Kidney (tissue), 14 donors: Measurements from ENCODE around the gene PCDHA12. TPM values are rescaled to one million over a fixed set of nuclear protein-coding genes. Genes with fewer than 3 reads are reported as not detected.
"Not testable (repeated sequence)": the region's sequence is repeated elsewhere in the genome, so short reads cannot be mapped to it uniquely, and the experiment has no call there.

ENCODE experiments used
- DNase-seq, 5 donors: peaks; one replicate each; pipeline ENCODE4 v3.0.0-alpha.2; 2013 to 2020
- FAIRE-seq: peaks from 2 replicates; lab custom pipeline; 2012; peaks lifted over from hg19 to GRCh38; lab: Jason Lieb, UNC
- H3K27ac ChIP-seq, 2 donors: one replicate each; pipeline ENCODE4 v1.7.0; 2013; ENCODE audit warnings: low read depth in 2 of 2, low read length in 2 of 2, inconsistent platforms in 1 of 2
- H3K27me3 ChIP-seq: one replicate; pipeline ENCODE4 v1.7.1; 2013; ENCODE audit warnings: low read length, inconsistent platforms; ENCODE audit not compliant: control insufficient read depth, insufficient read depth
- H3K36me3 ChIP-seq, 3 donors: one replicate each; pipeline versions ENCODE4 v1.7.0 to v1.7.1; 2013; ENCODE audit warnings: low read length in 3 of 3, control low read depth in 1 of 3, inconsistent platforms in 1 of 3; ENCODE audit not compliant: insufficient read depth in 3 of 3, control insufficient read depth in 2 of 3
- H3K4me1 ChIP-seq, 3 donors: one replicate each; pipeline versions ENCODE4 v1.7.0 to v1.7.1; 2013; ENCODE audit warnings: low read length in 3 of 3, inconsistent platforms in 1 of 3, low read depth in 1 of 3; ENCODE audit not compliant: control insufficient read depth in 2 of 3, insufficient read depth in 2 of 3
- H3K4me3 ChIP-seq, 3 donors: one replicate each; pipeline versions ENCODE4 v1.7.0 to v1.8.1; 2013; ENCODE audit warnings: low read length in 3 of 3, control low read depth in 1 of 3, inconsistent platforms in 1 of 3
- H3K9ac ChIP-seq, 3 donors: one replicate each; pipeline versions ENCODE4 v1.7.0 to v1.7.1; 2013; ENCODE audit warnings: low read length in 3 of 3, control low read depth in 1 of 3, inconsistent platforms in 1 of 3
- H3K9me3 ChIP-seq, 3 donors: one replicate each; pipeline versions ENCODE4 v1.7.0 to v1.7.1; 2013; ENCODE audit warnings: low read length in 3 of 3, control low read depth in 1 of 3, inconsistent platforms in 1 of 3; ENCODE audit not compliant: control insufficient read depth in 2 of 3, insufficient read depth in 1 of 3
- CTCF ChIP-seq: IDR thresholded peaks from 3 replicates; pipeline ENCODE4 v1.5.1; 2012; ENCODE audit warnings: mild to moderate bottlenecking, moderate library complexity, borderline replicate concordance; ENCODE audit not compliant: insufficient read depth; ENCODE audit errors: extremely low read depth
- intact Hi-C: fragments of 100-400 bp; cut with DNase I; formaldehyde crosslinking; loops from one replicate; pipeline ENCODE4 v1.11.1; 2022
- polyA plus RNA-seq: library from polyadenylated mRNA; stranded (reverse); fragments of 350-450 nt; fragmentation: Illumina TruSeq; extraction: RNeasy Lipid Tissue Mini Kit (QIAGEN cat#74804); gene quantifications from one replicate; pipeline ENCODE4 v1.2.3, GENCODE V29; 2014; ENCODE audit warnings: low read depth, low replicate concordance; ENCODE audit not compliant: insufficient read depth
- total RNA-seq: library from RNA; stranded (reverse); fragmentation: NEBNext Ultra II Directional; extraction: Animal tissue kit (Norgen Biotek cat#: 25700); gene quantifications from one replicate; pipeline ENCODE4 v1.2.1, GENCODE V29; 2021
- donor health status: control.
- donor health status: control.
- donor health status: control.
- donor health status: control.
- donor health status: control.
- donor health status: DM: yes; HTN: yes; CAD: no.
- donor health status: Normal renal cell carcinoma (clear cell type).

Gene PCDHA12
- total and polyA plus RNA-seq, 2 donors from 2014 or later: 1.1 to 5.2 TPM

DNA sequence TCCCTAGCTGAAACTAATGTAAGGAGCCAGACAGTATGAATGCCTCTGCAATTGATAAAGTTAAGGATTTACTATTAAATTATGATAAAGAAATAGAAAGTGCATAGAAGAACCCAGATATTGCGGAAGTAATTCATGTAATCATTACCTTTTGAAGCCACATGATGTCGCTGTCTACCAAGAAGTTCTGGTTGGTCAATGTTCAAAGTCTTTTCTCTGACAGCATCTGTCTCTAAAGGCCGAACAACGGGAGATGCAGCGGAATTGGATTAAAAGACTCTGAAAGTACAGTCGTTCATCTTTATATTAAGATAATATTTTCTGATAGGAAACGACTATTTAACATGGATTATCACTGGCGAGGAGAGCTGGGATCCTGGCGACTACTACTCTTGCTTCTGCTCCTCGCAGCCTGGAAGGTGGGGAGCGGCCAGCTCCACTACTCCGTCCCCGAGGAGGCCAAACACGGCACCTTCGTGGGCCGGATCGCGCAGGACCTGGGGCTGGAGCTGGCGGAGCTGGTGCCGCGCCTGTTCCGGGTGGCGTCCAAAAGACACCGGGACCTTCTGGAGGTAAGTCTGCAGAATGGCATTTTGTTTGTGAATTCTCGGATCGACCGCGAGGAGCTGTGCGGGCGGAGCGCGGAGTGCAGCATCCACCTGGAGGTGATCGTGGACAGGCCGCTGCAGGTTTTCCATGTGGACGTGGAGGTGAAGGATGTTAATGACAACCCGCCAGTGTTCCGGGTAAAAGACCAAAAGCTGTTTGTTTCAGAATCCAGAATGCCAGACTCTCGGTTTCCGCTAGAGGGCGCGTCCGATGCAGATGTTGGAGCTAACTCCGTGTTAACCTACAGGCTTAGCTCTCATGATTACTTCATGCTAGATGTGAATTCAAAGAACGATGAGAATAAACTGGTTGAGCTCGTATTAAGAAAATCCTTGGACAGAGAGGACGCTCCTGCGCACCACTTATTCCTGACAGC lies 33.8 kb upstream of the PCDHA12 start, which contains the start of gene PCDHA8:
TSS of gene PCDHA8 (plus strand) at position 210 of the 985 bp plus-strand sequence. CDS start at position 345, 135 bp downstream.
- no peak for DNase-seq
- intact Hi-C loops: no loop called here
- no peaks in the 10 kb centered on the region for H3K27me3 ChIP-seq

DNA sequence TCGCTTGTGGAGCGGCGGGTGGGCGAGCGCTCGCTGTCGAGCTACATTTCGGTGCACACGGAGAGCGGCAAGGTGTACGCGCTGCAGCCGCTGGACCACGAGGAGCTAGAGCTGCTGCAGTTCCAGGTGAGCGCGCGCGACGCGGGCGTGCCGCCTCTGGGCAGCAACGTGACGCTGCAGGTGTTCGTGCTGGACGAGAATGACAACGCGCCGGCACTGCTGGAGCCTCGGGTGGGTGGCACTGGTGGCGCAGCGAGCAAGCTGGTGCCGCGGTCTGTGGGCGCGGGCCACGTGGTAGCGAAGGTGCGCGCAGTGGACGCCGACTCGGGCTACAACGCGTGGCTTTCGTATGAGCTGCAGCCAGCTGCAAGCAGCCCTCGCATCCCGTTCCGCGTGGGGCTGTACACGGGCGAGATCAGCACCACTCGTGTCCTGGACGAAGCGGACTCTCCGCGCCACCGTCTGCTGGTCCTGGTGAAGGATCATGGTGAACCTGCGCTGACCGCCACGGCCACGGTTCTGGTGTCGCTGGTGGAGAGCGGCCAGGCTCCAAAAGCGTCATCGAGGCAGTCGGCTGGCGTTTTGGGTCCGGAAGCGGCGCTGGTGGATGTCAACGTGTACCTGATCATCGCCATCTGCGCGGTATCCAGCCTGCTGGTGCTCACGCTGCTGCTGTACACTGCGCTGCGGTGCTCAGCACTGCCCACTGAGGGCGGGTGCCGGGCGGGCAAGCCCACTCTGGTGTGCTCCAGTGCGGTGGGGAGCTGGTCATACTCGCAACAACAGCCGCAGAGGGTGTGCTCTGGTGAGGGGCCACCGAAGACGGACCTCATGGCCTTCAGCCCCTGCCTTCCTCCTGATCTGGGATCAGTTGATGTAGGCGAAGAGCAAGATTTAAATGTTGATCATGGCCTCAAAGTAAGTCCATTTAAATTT lies 32.0 kb upstream of the PCDHA12 start:
- no peak overlapping the region for H3K27ac ChIP-seq
- peaks cover 0 to 9% (median 2%) of the 10 kb centered on the region in 3 donors for H3K9me3 ChIP-seq
- FAIRE-seq (no peak), DNase-seq (no peak)
- no peaks in the 10 kb centered on the region for H3K4me1 ChIP-seq
- H3K27me3 ChIP-seq: no peaks in the 10 kb centered on the region
- no peak overlapping the region for H3K9ac ChIP-seq
- no peak overlapping the region for H3K4me3 ChIP-seq
- intact Hi-C loops: no loop called here
- no peak for TF ChIP-seq CTCF
- H3K36me3 ChIP-seq: no peaks in the 10 kb centered on the region

More for the DNA sequence above, 33.8 kb upstream of the PCDHA12 start, which contains the start of gene PCDHA8:
- no peaks in the 10 kb centered on the region for H3K4me1 ChIP-seq
- peak; percentile 25 for TF ChIP-seq CTCF
- no peak within 1 kb of the TSS for H3K9ac ChIP-seq
- H3K9me3 ChIP-seq: peaks cover 0 to 11% (median 2%) of the 10 kb centered on the region in 3 donors
- H3K36me3 ChIP-seq: no peaks in the 10 kb centered on the region
- H3K27ac ChIP-seq: no peak within 1 kb of the TSS
- FAIRE-seq: no peak
- no peak within 1 kb of the TSS for H3K4me3 ChIP-seq

DNA sequence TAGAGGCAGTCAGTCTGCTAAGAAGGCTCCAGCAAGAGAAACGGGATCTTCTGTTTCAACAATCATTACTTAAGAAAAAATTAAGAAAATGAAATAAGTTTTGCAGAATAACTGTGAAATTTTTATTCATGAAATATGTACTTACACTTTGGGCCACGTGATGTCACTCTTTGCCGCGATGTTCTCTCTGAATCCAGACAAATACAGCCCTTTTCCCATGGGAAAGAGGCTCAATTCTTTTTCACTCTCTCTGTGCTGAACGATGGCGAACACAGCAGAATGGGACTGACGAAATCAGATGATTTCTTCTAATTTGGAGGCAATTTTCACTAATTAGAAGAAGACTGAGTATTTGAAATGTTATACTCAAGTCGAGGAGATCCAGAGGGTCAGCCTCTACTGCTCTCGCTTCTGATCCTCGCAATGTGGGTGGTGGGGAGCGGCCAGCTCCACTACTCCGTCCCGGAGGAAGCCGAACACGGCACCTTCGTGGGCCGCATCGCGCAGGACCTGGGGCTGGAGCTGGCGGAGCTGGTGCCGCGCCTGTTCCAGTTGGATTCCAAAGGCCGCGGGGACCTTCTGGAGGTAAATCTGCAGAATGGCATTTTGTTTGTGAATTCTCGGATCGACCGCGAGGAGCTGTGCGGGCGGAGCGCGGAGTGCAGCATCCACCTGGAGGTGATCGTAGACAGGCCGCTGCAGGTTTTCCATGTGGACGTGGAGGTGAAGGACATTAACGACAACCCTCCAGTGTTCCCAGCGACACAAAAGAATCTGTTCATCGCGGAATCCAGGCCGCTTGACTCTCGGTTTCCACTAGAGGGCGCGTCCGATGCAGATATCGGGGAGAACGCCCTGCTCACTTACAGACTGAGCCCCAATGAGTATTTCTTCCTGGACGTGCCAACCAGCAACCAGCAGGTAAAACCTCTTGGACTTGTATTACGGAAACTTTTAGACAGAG lies 26.7 kb upstream of the PCDHA12 start, which contains the start of gene PCDHA9:
TSS of gene PCDHA9 (plus strand) at position 244 of the 964 bp plus-strand sequence. CDS start at position 358, 114 bp downstream.
- H3K27ac ChIP-seq, H3K4me1 ChIP-seq, H3K36me3 ChIP-seq, H3K9me3 ChIP-seq, H3K27me3 ChIP-seq, H3K4me3 ChIP-seq, H3K9ac ChIP-seq, DNase-seq, FAIRE-seq, intact Hi-C loops: not testable (repeated sequence)

DNA sequence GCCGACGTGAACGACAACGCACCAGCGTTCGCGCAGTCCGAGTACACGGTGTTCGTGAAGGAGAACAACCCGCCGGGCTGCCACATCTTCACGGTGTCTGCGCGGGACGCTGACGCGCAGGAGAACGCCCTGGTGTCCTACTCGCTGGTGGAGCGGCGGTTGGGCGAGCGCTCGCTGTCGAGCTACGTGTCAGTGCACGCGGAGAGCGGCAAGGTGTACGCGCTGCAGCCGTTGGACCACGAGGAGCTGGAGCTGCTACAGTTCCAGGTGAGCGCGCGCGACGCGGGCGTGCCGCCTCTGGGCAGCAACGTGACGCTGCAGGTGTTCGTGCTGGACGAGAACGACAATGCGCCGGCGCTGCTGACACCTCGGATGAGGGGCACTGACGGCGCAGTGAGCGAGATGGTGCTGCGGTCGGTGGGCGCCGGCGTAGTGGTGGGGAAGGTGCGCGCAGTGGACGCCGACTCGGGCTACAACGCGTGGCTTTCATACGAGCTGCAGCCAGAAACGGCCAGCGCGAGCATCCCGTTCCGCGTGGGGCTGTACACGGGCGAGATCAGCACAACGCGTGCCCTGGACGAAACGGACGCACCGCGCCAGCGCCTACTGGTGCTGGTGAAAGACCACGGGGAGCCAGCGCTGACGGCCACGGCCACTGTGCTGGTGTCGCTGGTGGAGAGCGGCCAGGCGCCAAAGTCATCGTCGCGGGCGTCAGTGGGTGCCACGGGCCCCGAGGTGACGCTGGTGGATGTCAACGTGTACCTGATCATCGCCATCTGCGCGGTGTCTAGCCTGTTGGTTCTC lies 25.1 kb upstream of the PCDHA12 start:
- not testable (repeated sequence) for FAIRE-seq, H3K27me3 ChIP-seq

More for the DNA sequence above, 25.1 kb upstream of the PCDHA12 start:
- H3K27ac ChIP-seq, H3K36me3 ChIP-seq, H3K4me1 ChIP-seq, intact Hi-C loops, H3K9ac ChIP-seq, DNase-seq, H3K4me3 ChIP-seq: not testable (repeated sequence)
- peaks cover 0 to 10% (median 0%) of the 10 kb centered on the region in 3 donors for H3K9me3 ChIP-seq
